IPS-18c (cell line): ENCODE results near the gene NPTN.
"Not testable (repeated sequence)": the region's sequence is repeated elsewhere in the genome, so short reads cannot be mapped to it uniquely, and the experiment has no call there.

ENCODE experiments used
- H3K4me3 ChIP-seq: 2 replicates; pipeline ENCODE4 v1.7.0; 2013; ENCODE audit warnings: low read depth, mild to moderate bottlenecking, low read length, moderate library complexity; ENCODE audit not compliant: insufficient read depth
- H3K9me3 ChIP-seq: one replicate; pipeline ENCODE4 v1.6.1; 2013; ENCODE audit warnings: mild to moderate bottlenecking, low read length, moderate library complexity; ENCODE audit not compliant: control insufficient read depth, insufficient read depth

Gene NPTN

GRCh38 chr15:73589766-73590165 is 43.4 kb downstream of the NPTN start:
- no peak overlapping the region for H3K4me3 ChIP-seq
- no peaks in the 10 kb centered on the region for H3K9me3 ChIP-seq

GRCh38 chr15:73585871-73586654 is 47.1 kb downstream of the NPTN start:
- Histone ChIP-seq H3K4me3 (no peak overlapping the region), H3K9me3 (no peaks in the 10 kb centered on the region)

- no peak overlapping the region for H3K4me3 ChIP-seq
- no peaks in the 10 kb centered on the region for H3K9me3 ChIP-seq
Measured at GRCh38 chr15:73584699-73585420, 48.3 kb downstream of the NPTN start.

- H3K9me3 ChIP-seq: no peaks in the 10 kb centered on the region
- H3K4me3 ChIP-seq: no peak overlapping the region
Measured at GRCh38 chr15:73583544-73583943, 49.6 kb downstream of the NPTN start.

GRCh38 chr15:73582851-73583379 is 50.3 kb downstream of the NPTN start:
- Histone ChIP-seq H3K9me3 (no peaks in the 10 kb centered on the region), H3K4me3 (no peak overlapping the region)

- no peaks in the 10 kb centered on the region for H3K9me3 ChIP-seq
Measured at GRCh38 chr15:73578026-73578425, 55.2 kb downstream of the NPTN start.

GRCh38 chr15:73577593-73577992 is 55.6 kb downstream of the NPTN start:
- H3K4me3 ChIP-seq, H3K9me3 ChIP-seq: not testable (repeated sequence)

More at GRCh38 chr15:73578026-73578425, 55.2 kb downstream of the NPTN start:
- H3K4me3 ChIP-seq: no peak overlapping the region

- no peak overlapping the region for H3K4me3 ChIP-seq
- no peaks in the 10 kb centered on the region for H3K9me3 ChIP-seq
Measured at GRCh38 chr15:73575636-73576247, 57.4 kb downstream of the NPTN start.

GRCh38 chr15:73573572-73573971 is 59.6 kb downstream of the NPTN start:
- no peaks in the 10 kb centered on the region for H3K9me3 ChIP-seq
- no peak overlapping the region for H3K4me3 ChIP-seq

GRCh38 chr15:73573037-73573436 is 60.2 kb downstream of the NPTN start:
- H3K4me3 ChIP-seq: no peak overlapping the region
- H3K9me3 ChIP-seq: no peaks in the 10 kb centered on the region

- no peaks in the 10 kb centered on the region for H3K9me3 ChIP-seq
- no peak overlapping the region for H3K4me3 ChIP-seq
Measured at GRCh38 chr15:73572296-73572695, 60.9 kb downstream of the NPTN start.

- Histone ChIP-seq H3K9me3 (no peaks in the 10 kb centered on the region), H3K4me3 (no peak overlapping the region)
Measured at GRCh38 chr15:73571346-73571745, 61.8 kb downstream of the NPTN start.

GRCh38 chr15:73570355-73571032 is 62.7 kb downstream of the NPTN start:
- H3K9me3 ChIP-seq: no peaks in the 10 kb centered on the region
- H3K4me3 ChIP-seq: no peak overlapping the region

- no peak overlapping the region for H3K4me3 ChIP-seq
- no peaks in the 10 kb centered on the region for H3K9me3 ChIP-seq
Measured at GRCh38 chr15:73569361-73569760, 63.8 kb downstream of the NPTN start.

- no peak overlapping the region for H3K4me3 ChIP-seq
- no peaks in the 10 kb centered on the region for H3K9me3 ChIP-seq
Measured at GRCh38 chr15:73568564-73569280, 64.5 kb downstream of the NPTN start.

GRCh38 chr15:73567020-73567419 is 66.2 kb downstream of the NPTN start:
- Histone ChIP-seq H3K9me3 (no peaks in the 10 kb centered on the region), H3K4me3 (no peak overlapping the region)

- Histone ChIP-seq H3K4me3 (no peak overlapping the region), H3K9me3 (no peaks in the 10 kb centered on the region)
Measured at GRCh38 chr15:73564255-73564654, 68.9 kb downstream of the NPTN start.
